GM12865 (cell line): ENCODE data around the gene TTYH2.
A peak's percentile ranks its signal among the peaks of the same experiment; 100 is the strongest.

Experiments
- DNase-seq: peaks from one replicate; pipeline ENCODE4 v3.0.0; 2010; ENCODE audit warnings: low read depth
- H3K4me3 ChIP-seq: 2 replicates; pipeline ENCODE4 v1.5.1; 2011; ENCODE audit warnings: mild to moderate bottlenecking, low read depth, low read length, control low read depth
- CTCF ChIP-seq: IDR thresholded peaks from 2 replicates; pipeline ENCODE4 v1.5.1; 2011; ENCODE audit warnings: low read length, control low read depth, low read depth, inconsistent platforms; ENCODE audit not compliant: insufficient read depth; ENCODE audit errors: missing control alignments

TTYH2 gene

GRCh38 chr17:74176546-74177001 is 36.8 kb upstream of the TTYH2 start:
- TF ChIP-seq CTCF = peak; percentile 76
- H3K4me3 ChIP-seq = no peak overlapping the region
- peak; percentile 58 for DNase-seq

- DNase-seq = no peak
- no peak overlapping the region for H3K4me3 ChIP-seq
- TF ChIP-seq CTCF = no peak
Measured at GRCh38 chr17:74177018-74177450, 36.3 kb upstream of the TTYH2 start.

- TF ChIP-seq CTCF = no peak
- H3K4me3 ChIP-seq = no peak overlapping the region
- DNase-seq = no peak
Measured at GRCh38 chr17:74179576-74179975, 33.8 kb upstream of the TTYH2 start.

GRCh38 chr17:74180336-74180735 is 33.0 kb upstream of the TTYH2 start:
- H3K4me3 ChIP-seq = no peak overlapping the region
- no peak for TF ChIP-seq CTCF
- DNase-seq = no peak

GRCh38 chr17:74181341-74181740 is 32.0 kb upstream of the TTYH2 start:
- no peak for DNase-seq

GRCh38 chr17:74182041-74182723 is 31.2 kb upstream of the TTYH2 start:
- no peak overlapping the region for H3K4me3 ChIP-seq
- no peak for TF ChIP-seq CTCF
- no peak for DNase-seq

More at GRCh38 chr17:74181341-74181740, 32.0 kb upstream of the TTYH2 start:
- TF ChIP-seq CTCF = no peak
- no peak overlapping the region for H3K4me3 ChIP-seq

GRCh38 chr17:74183411-74183810 is 30.0 kb upstream of the TTYH2 start:
- no peak overlapping the region for H3K4me3 ChIP-seq
- no peak for DNase-seq
- no peak for TF ChIP-seq CTCF
